Left renal pelvis (tissue), 4 donors: ENCODE results near the gene PBX1. TPM values are rescaled to one million over a fixed set of nuclear protein-coding genes. Genes with fewer than 3 reads are reported as not detected.

Experiments
- DNase-seq, 4 donors: peaks; one replicate each; pipeline ENCODE4 v3.0.0-alpha.2; 2013; ENCODE audit warnings: low read depth in 4 of 4, low spot score in 3 of 4
- polyA plus RNA-seq, 4 donors: library from polyadenylated mRNA; unstranded; fragments of 120-200 nt; gene quantifications; one replicate each; pipeline ENCODE4 v1.2.1, GENCODE V29; 2013; ENCODE audit not compliant: insufficient read length in 4 of 4

Gene PBX1
- polyA plus RNA-seq, 4 donors: 141 to 256 (median 181) TPM

GRCh38 chr1:164660775-164661174 is 101.8 kb downstream of the PBX1 start:
- DNase-seq: no peak

- DNase-seq: no peak
Observed at GRCh38 chr1:164662462-164662861, 103.5 kb downstream of the PBX1 start.

- no peak for DNase-seq
Observed at GRCh38 chr1:164662955-164663354, 104.0 kb downstream of the PBX1 start.

GRCh38 chr1:164664127-164664526 is 105.1 kb downstream of the PBX1 start:
- no peak for DNase-seq

GRCh38 chr1:164667001-164667400 is 108.0 kb downstream of the PBX1 start:
- no peak for DNase-seq

GRCh38 chr1:164667600-164667999 is 108.6 kb downstream of the PBX1 start:
- no peak for DNase-seq

GRCh38 chr1:164668491-164669400 is 109.8 kb downstream of the PBX1 start:
- DNase-seq: no peak

- no peak for DNase-seq
Observed at GRCh38 chr1:164670026-164670425, 111.0 kb downstream of the PBX1 start.

- no peak for DNase-seq
Observed at GRCh38 chr1:164670786-164671185, 111.8 kb downstream of the PBX1 start.

- no peak for DNase-seq
Observed at GRCh38 chr1:164671323-164671965, 112.5 kb downstream of the PBX1 start.

GRCh38 chr1:164671966-164672571 is 113.1 kb downstream of the PBX1 start:
- no peak for DNase-seq

GRCh38 chr1:164672588-164672987 is 113.6 kb downstream of the PBX1 start:
- no peak for DNase-seq

- no peak for DNase-seq
Observed at GRCh38 chr1:164673584-164674214, 114.7 kb downstream of the PBX1 start.

- DNase-seq: no peak
Observed at GRCh38 chr1:164675342-164675904, 116.4 kb downstream of the PBX1 start.

- DNase-seq: no peak
Observed at GRCh38 chr1:164678136-164678700, 119.2 kb downstream of the PBX1 start.

GRCh38 chr1:164682570-164682969 is 123.6 kb downstream of the PBX1 start:
- DNase-seq: no peak

GRCh38 chr1:164683235-164683634 is 124.3 kb downstream of the PBX1 start:
- DNase-seq: no peak

- no peak for DNase-seq
Observed at GRCh38 chr1:164685266-164686035, 126.5 kb downstream of the PBX1 start.

GRCh38 chr1:164687777-164688176 is 128.8 kb downstream of the PBX1 start:
- no peak for DNase-seq

- DNase-seq: no peak
Observed at GRCh38 chr1:164688791-164689190, 129.8 kb downstream of the PBX1 start.
